Sigmoid colon (tissue), 4 donors: ENCODE data around the gene CCR8.

Experiments
- POLR2A ChIP-seq, 2 donors: fragments of 450-650 bp; IDR thresholded peaks; one replicate each; pipeline ENCODE4 v1.6.1; 2016; ENCODE audit warnings: antibody characterized with exemption in 2 of 2, mild to moderate bottlenecking in 2 of 2, moderate library complexity in 2 of 2
- POLR2AphosphoS5 ChIP-seq, 4 donors: sonication (generic); formaldehyde crosslinking; IDR thresholded peaks; one replicate each; pipeline ENCODE4 v1.6.1; 2017; ENCODE audit warnings: antibody characterized with exemption in 4 of 4
- TF ChIP-seq, protein P1 (sequence below), 4 experiments: fragments of 450-650 bp in 3 of 4; fragments of 200-600 bp in 1 of 4; IDR thresholded peaks; one replicate each; pipeline ENCODE4 v1.5.1; 2016 to 2019; ENCODE audit warnings: antibody characterized with exemption in 4 of 4, mild to moderate bottlenecking in 3 of 4, moderate library complexity in 2 of 4

DNA sequence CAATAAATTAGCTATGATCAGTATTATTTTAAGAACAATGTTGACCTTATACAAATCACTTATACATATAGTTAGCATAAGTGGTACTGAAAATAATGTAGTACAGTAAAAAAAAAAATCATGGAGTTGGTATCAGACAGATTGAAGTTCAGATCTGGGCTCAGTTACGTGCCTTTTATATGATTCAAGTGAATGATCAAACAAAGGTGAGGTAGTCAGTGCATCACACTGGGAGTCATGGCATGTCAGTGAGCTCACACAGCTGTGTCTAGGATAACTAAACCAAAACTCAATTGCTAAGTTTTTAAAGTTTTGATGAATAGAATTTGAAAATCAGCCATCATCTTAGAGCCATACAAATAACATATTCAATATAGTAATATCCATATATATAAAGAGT lies 11.2 kb upstream of the CCR8 start:
- TF ChIP-seq POLR2A (IDR thresholded peaks at IDR 0.05) (no peak), POLR2AphosphoS5 (IDR thresholded peaks at IDR 0.05) (no peak)
- TF ChIP-seq, protein P1, sequence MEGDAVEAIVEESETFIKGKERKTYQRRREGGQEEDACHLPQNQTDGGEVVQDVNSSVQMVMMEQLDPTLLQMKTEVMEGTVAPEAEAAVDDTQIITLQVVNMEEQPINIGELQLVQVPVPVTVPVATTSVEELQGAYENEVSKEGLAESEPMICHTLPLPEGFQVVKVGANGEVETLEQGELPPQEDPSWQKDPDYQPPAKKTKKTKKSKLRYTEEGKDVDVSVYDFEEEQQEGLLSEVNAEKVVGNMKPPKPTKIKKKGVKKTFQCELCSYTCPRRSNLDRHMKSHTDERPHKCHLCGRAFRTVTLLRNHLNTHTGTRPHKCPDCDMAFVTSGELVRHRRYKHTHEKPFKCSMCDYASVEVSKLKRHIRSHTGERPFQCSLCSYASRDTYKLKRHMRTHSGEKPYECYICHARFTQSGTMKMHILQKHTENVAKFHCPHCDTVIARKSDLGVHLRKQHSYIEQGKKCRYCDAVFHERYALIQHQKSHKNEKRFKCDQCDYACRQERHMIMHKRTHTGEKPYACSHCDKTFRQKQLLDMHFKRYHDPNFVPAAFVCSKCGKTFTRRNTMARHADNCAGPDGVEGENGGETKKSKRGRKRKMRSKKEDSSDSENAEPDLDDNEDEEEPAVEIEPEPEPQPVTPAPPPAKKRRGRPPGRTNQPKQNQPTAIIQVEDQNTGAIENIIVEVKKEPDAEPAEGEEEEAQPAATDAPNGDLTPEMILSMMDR (IDR thresholded peaks at IDR 0.05), result no peak
